H1 (cell line): ENCODE measurements around the gene SAMD4A. TPM values are rescaled to one million over a fixed set of nuclear protein-coding genes. Genes with fewer than 3 reads are reported as not detected.
A peak's percentile ranks its signal among the peaks of the same experiment; 100 is the strongest.

ENCODE experiments used
- CTCF ChIA-PET: fragments of 300-600 bp; sonication (Branson Sonifier 250); formaldehyde crosslinking; loops from one replicate; lab custom pipeline; 2021; ENCODE audit not compliant: partially characterized antibody; lab: Charles Lee
- POLR2A ChIA-PET: fragments of 300-600 bp; sonication (Branson Sonifier 250); formaldehyde crosslinking; loops from one replicate; lab custom pipeline; 2021; ENCODE audit warnings: inconsistent platforms; ENCODE audit not compliant: partially characterized antibody; lab: Charles Lee
- DNase-seq, 2 experiments: peaks; one replicate each; pipeline versions ENCODE4 v3.0.0 to v3.0.0-alpha.2; 2010 to 2022; ENCODE audit warnings: low spot score in 2 of 2, low read depth in 1 of 2, mixed read lengths in 1 of 2
- FAIRE-seq: peaks from 2 replicates; lab custom pipeline; 2011; peaks lifted over from hg19 to GRCh38; lab: Jason Lieb, UNC
- H2AFZ ChIP-seq: 2 replicates; pipeline ENCODE4 v1.8.1; 2012; ENCODE audit warnings: low read length, inconsistent platforms
- H2AK5ac ChIP-seq: 2 replicates; pipeline ENCODE4 v1.6.1; 2013; ENCODE audit warnings: low read depth, low read length
- H2BK120ac ChIP-seq: replicated peaks from 2 replicates; pipeline ENCODE3; 2013; ENCODE audit warnings: low read depth, low read length, inconsistent platforms
- H2BK12ac ChIP-seq: 2 replicates; pipeline ENCODE4 v1.6.1; 2013; ENCODE audit warnings: low read depth, low read length
- H2BK15ac ChIP-seq: 2 replicates; pipeline ENCODE4 v1.6.1; 2013; ENCODE audit warnings: low read length
- H2BK20ac ChIP-seq: 2 replicates; pipeline ENCODE4 v1.6.1; 2013; ENCODE audit warnings: low read length
- H2BK5ac ChIP-seq: 2 replicates; pipeline ENCODE4 v1.6.1; 2013; ENCODE audit warnings: low read depth, low read length
- H3K14ac ChIP-seq: 2 replicates; pipeline ENCODE4 v1.6.1; 2013; ENCODE audit warnings: inconsistent platforms; ENCODE audit not compliant: insufficient read length
- H3K18ac ChIP-seq: 2 replicates; pipeline ENCODE4 v1.6.1; 2013; ENCODE audit warnings: low read length; ENCODE audit errors: extremely low read depth
- H3K23ac ChIP-seq: 2 replicates; pipeline ENCODE4 v1.6.1; 2013; ENCODE audit warnings: inconsistent platforms; ENCODE audit not compliant: insufficient read length
- H3K23me2 ChIP-seq: 2 replicates; pipeline ENCODE4 v1.6.1; 2013; ENCODE audit warnings: low read depth, low read length
- H3K27ac ChIP-seq: 2 replicates; pipeline ENCODE4 v1.6.1; 2011; ENCODE audit warnings: low read depth, low read length, inconsistent platforms
- H3K27me3 ChIP-seq, 4 experiments: replicated peaks in 1 of 4; 1 replicate in 1 of 4; 2 replicates in 3 of 4; pipeline versions ENCODE4 v1.6.1 to v1.8.1; 2011 to 2013; ENCODE audit warnings: low read length in 3 of 4, mild to moderate bottlenecking in 3 of 4, inconsistent platforms in 2 of 4, mixed read lengths in 2 of 4, moderate library complexity in 1 of 4; ENCODE audit not compliant: control insufficient read depth in 3 of 4, insufficient read depth in 3 of 4; ENCODE audit errors: extremely low read depth in 1 of 4
- H3K36me3 ChIP-seq, 4 experiments: 2 replicates each; pipeline versions ENCODE4 v1.6.1 to v1.8.1; 2011 to 2013; ENCODE audit warnings: mild to moderate bottlenecking in 4 of 4, low read length in 3 of 4, moderate library complexity in 2 of 4, control low read depth in 1 of 4, inconsistent platforms in 1 of 4; ENCODE audit not compliant: insufficient read depth in 4 of 4, control insufficient read depth in 2 of 4
- H3K4ac ChIP-seq: replicated peaks from 2 replicates; pipeline ENCODE3; 2013; ENCODE audit warnings: low read length, low read depth, mixed read lengths, inconsistent platforms; ENCODE audit not compliant: insufficient read length
- H3K4me1 ChIP-seq, 4 experiments: replicated peaks in 1 of 4; 1 replicate in 1 of 4; 2 replicates in 3 of 4; pipeline versions ENCODE4 v1.6.1 to v1.8.1; 2011 to 2013; ENCODE audit warnings: low read length in 3 of 4, inconsistent platforms in 2 of 4, mixed read lengths in 1 of 4; ENCODE audit not compliant: insufficient read depth in 4 of 4, control insufficient read depth in 3 of 4
- H3K4me2 ChIP-seq, 2 experiments: 2 replicates each; pipeline versions ENCODE4 v1.6.1 to v1.8.1; 2011 to 2013; ENCODE audit warnings: low read depth in 2 of 2, low read length in 2 of 2, control low read depth in 1 of 2, inconsistent platforms in 1 of 2, mild to moderate bottlenecking in 1 of 2; ENCODE audit not compliant: insufficient read depth in 1 of 2
- H3K4me3 ChIP-seq, 4 experiments: fragments of 200-600, 300-600 bp in 1 of 4; sonication (generic), shearing (Covaris generic), sonication (Bioruptor Twin) in 1 of 4; 2 replicates each; pipeline versions ENCODE4 v1.5.1 to v1.8.1; 2011 to 2016; ENCODE audit warnings: low read length in 4 of 4, low read depth in 3 of 4, control low read depth in 2 of 4, inconsistent platforms in 2 of 4, mild to moderate bottlenecking in 2 of 4, mixed read lengths in 1 of 4, moderate library complexity in 1 of 4; ENCODE audit not compliant: insufficient read depth in 2 of 4; ENCODE audit errors: extremely low read depth in 1 of 4
- H3K56ac ChIP-seq: replicated peaks from 2 replicates; pipeline ENCODE3; 2013; ENCODE audit warnings: low read depth, mild to moderate bottlenecking, mixed read lengths, low read length, inconsistent platforms; ENCODE audit not compliant: insufficient read length
- H3K79me1 ChIP-seq: 2 replicates; pipeline ENCODE4 v1.6.1; 2013; ENCODE audit warnings: low read depth, low read length, control low read depth
- H3K79me2 ChIP-seq, 2 experiments: 2 replicates each; pipeline versions ENCODE4 v1.6.1 to v1.8.1; 2012 to 2013; ENCODE audit warnings: low read length in 2 of 2, mild to moderate bottlenecking in 2 of 2, inconsistent platforms in 1 of 2; ENCODE audit not compliant: insufficient read depth in 2 of 2, control insufficient read depth in 1 of 2
- H3K9ac ChIP-seq, 4 experiments: replicated peaks in 1 of 4; 1 replicate in 1 of 4; 2 replicates in 3 of 4; pipeline versions ENCODE4 v1.6.1 to v1.8.1; 2011 to 2013; ENCODE audit warnings: low read depth in 3 of 4, low read length in 3 of 4, control low read depth in 2 of 4, mild to moderate bottlenecking in 2 of 4, moderate library complexity in 2 of 4, inconsistent platforms in 1 of 4; ENCODE audit errors: extremely low read depth in 1 of 4
- H3K9me3 ChIP-seq, 2 experiments: 2 replicates each; pipeline versions ENCODE4 v1.6.1 to v1.8.1; 2012 to 2013; ENCODE audit warnings: mild to moderate bottlenecking in 2 of 2, moderate library complexity in 2 of 2, control low read depth in 1 of 2, inconsistent platforms in 1 of 2, low read depth in 1 of 2, low read length in 1 of 2, mixed read lengths in 1 of 2; ENCODE audit not compliant: insufficient read depth in 2 of 2
- H4K20me1 ChIP-seq, 2 experiments: replicated peaks in 1 of 2; 2 replicates each; pipeline versions ENCODE3 to v1.8.1; 2011 to 2013; ENCODE audit warnings: inconsistent platforms in 2 of 2, low read length in 2 of 2, mild to moderate bottlenecking in 1 of 2; ENCODE audit not compliant: insufficient read depth in 2 of 2, control insufficient read depth in 1 of 2
- H4K5ac ChIP-seq: 2 replicates; pipeline ENCODE4 v1.6.1; 2013; ENCODE audit warnings: low read length, low read depth, mixed read lengths, inconsistent platforms; ENCODE audit not compliant: insufficient read length
- H4K8ac ChIP-seq: 2 replicates; pipeline ENCODE4 v1.8.0; 2013; ENCODE audit warnings: mild to moderate bottlenecking, moderate library complexity, low read length, inconsistent platforms; ENCODE audit not compliant: insufficient read depth; ENCODE audit errors: extremely low read depth
- H4K91ac ChIP-seq: replicated peaks from 2 replicates; pipeline ENCODE3; 2013; ENCODE audit warnings: low read length, mixed read lengths, inconsistent platforms; ENCODE audit not compliant: insufficient read length
- BACH1 ChIP-seq: IDR thresholded peaks from 2 replicates; pipeline ENCODE4 v1.6.1; 2012; ENCODE audit warnings: low read length, improper control_type of control experiment
- BRCA1 ChIP-seq: IDR thresholded peaks from 2 replicates; pipeline ENCODE4 v1.6.1; 2012; ENCODE audit warnings: low read depth, low read length, improper control_type of control experiment
- CBX8 ChIP-seq: fragments of 300-800, 300-1000 bp; sonication (generic); IDR thresholded peaks from 2 replicates; pipeline ENCODE4 v1.7.1; 2016; ENCODE audit warnings: low read depth, low read length, borderline replicate concordance
- CHD2 ChIP-seq: IDR thresholded peaks from 2 replicates; pipeline ENCODE4 v1.6.1; 2012; ENCODE audit warnings: low read length, improper control_type of control experiment
- KDM4A ChIP-seq: IDR thresholded peaks from one replicate; pipeline ENCODE4 v1.7.1; 2012; ENCODE audit warnings: low read depth, mild to moderate bottlenecking, moderate library complexity, low read length, inconsistent platforms; ENCODE audit not compliant: severe bottlenecking
- PHF8 ChIP-seq: fragments of 200-600 bp; sonication (generic); conservative IDR thresholded peaks from 2 replicates; pipeline ENCODE4 v1.7.1; 2012; ENCODE audit warnings: low read depth, mild to moderate bottlenecking, inconsistent platforms, low read length, moderate library complexity
- POLR2AphosphoS5 ChIP-seq: IDR thresholded peaks from 2 replicates; pipeline ENCODE4 v1.6.1; 2011; ENCODE audit warnings: low read depth, low read length
- RXRA ChIP-seq: IDR thresholded peaks from 2 replicates; pipeline ENCODE4 v1.6.1; 2011; ENCODE audit warnings: low read depth, mild to moderate bottlenecking, low read length, moderate library complexity; ENCODE audit not compliant: insufficient read depth
- SIN3A ChIP-seq, 2 experiments: IDR thresholded peaks in 1 of 2; conservative IDR thresholded peaks in 1 of 2; 2 replicates each; pipeline ENCODE4 v1.6.1; 2011 to 2012; ENCODE audit warnings: low read length in 2 of 2, improper control_type of control experiment in 1 of 2, low read depth in 1 of 2, mild to moderate bottlenecking in 1 of 2
- ZNF274 ChIP-seq: IDR thresholded peaks from 2 replicates; pipeline ENCODE4 v1.7.0; 2012; ENCODE audit warnings: low read length, borderline replicate concordance; ENCODE audit errors: extremely low read depth
- WGBS, 2 experiments: shearing (Covaris generic) in 1 of 2; methylation state at CpG; one replicate each; pipeline versions ENCODE4 v1.1.6 to v1.1.7; 2013 to 2015; ENCODE audit warnings: low lambda C conversion rate in 2 of 2, mixed read lengths in 2 of 2, inconsistent platforms in 1 of 2, low coverage in 1 of 2, missing lambda C conversion rate in 1 of 2; ENCODE audit not compliant: insufficient replicate concordance in 2 of 2, insufficient coverage in 1 of 2, insufficient read length in 1 of 2; ENCODE audit errors: extremely low coverage in 1 of 2, missing lambda C conversion rate in 1 of 2; 5-methylcytosine and 5-hydroxymethylcytosine counted together
- polyA plus RNA-seq, 7 experiments: library from polyadenylated mRNA; depleted of rRNA in 3 of 7; stranded (reverse) in 5 of 7; unstranded in 2 of 7; fragments of >200 nt in 5 of 7; fragments of 200-250 nt in 2 of 7; gene quantifications; 1 replicate in 5 of 7; 2 replicates in 1 of 7; 4 replicates in 1 of 7; pipeline versions ENCODE4 v1.2.1 to v1.2.3, GENCODE V29; 2011 to 2013; ENCODE audit warnings: missing spikeins in 2 of 7, mixed read lengths in 2 of 7
- total RNA-seq: library from RNA; stranded (reverse); fragmentation: NEBNext Ultra II Directional; extraction: Animal tissue kit (Norgen Biotek cat#: 25700); gene quantifications from 2 replicates; pipeline ENCODE4 v1.2.1, GENCODE V29; 2021
- TF ChIP-seq, protein P1 (sequence below): IDR thresholded peaks from 2 replicates; pipeline ENCODE4 v1.6.1; 2012; ENCODE audit warnings: low read length, inconsistent platforms

Gene SAMD4A
- total and polyA plus RNA-seq, 2 of the 8 experiments (the other 6 are each of a cell fraction or from before 2014, with no cell fraction given) = 2.4 to 12.3 TPM

DNA sequence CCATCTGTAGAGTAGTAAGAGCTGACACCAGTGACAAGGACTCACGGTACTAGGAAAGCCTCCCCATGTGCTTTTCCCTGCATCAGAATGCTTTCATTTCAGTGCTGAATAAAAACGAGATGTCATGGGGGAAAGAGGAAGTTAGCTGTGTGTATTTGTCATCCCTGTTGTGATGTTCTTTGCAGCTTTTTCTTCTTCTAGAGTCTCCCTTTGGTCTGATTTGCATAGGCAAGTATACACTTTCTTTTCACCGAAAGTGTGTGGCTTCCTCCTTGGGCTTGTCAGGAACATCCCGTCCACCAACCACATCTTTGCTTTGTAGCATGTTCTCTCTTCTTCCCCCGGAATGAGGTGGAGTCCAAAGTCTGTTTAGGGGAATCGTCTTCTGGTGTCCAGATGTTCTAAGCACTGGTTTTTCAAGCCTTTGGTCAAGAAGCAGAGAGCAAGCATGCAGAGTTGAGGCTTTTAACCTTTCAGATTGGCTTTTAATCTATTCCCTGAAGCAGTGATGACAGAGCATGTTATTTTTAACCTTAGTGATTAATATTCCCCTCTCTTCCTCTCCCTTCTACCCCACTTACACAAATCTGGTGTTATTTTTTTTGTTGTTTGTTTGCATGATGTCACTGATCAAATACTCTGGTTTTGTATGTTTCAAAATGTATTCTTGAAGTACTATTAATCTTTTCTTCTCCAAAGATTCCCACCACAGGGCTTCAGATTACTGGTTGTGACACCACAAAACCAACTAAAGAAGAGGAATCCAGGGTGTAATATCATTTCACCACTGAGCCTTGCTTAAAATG is 163.4 kb downstream of the SAMD4A start:
- ChIA-PET CTCF (interaction anchor here (0.7 to 1.6 kb wide), 5 partner anchors 11 to 166 kb away, joined by 3 to 6 read pairs (median 4); no protein-coding TSS in a partner anchor), POLR2A (no interaction called here)
- no peak overlapping the region for H2BK120ac ChIP-seq
- H2BK5ac ChIP-seq = no peak overlapping the region
- no peaks in the 10 kb centered on the region for H3K9me3 ChIP-seq
- no peak overlapping the region for H4K5ac ChIP-seq
- H3K36me3 ChIP-seq = no peaks in the 10 kb centered on the region
- DNase-seq (no peak), FAIRE-seq (no peak)
- no peak overlapping the region for H2BK12ac ChIP-seq
- H2BK20ac ChIP-seq = no peak overlapping the region
- H4K20me1 ChIP-seq = no peaks in the 10 kb centered on the region
- no peak overlapping the region for H3K4me3 ChIP-seq
- peaks cover 0 to 6% (median 4%) of the 10 kb centered on the region in 4 experiments; a peak in 2 of 7 replicates for H3K4me1 ChIP-seq
- H2BK15ac ChIP-seq = no peak overlapping the region
- H3K23ac ChIP-seq = no peak overlapping the region
- no peaks in the 10 kb centered on the region for H3K27me3 ChIP-seq
- no peak overlapping the region for H2AK5ac ChIP-seq
- no peak overlapping the region for H3K56ac ChIP-seq
- 74% methylated on average over 6 of the region's 6 CpGs; no CpG with 5 or more reads in 1 of the 2 experiments for WGBS, 2 experiments
- no peaks in the 10 kb centered on the region for H3K79me1 ChIP-seq
- H3K27ac ChIP-seq = no peak overlapping the region
- H3K9ac ChIP-seq = peak overlapping the region in 1 of 4 experiments; percentile 8; a peak in 1 of 7 replicates
- no peaks in the 10 kb centered on the region for H3K79me2 ChIP-seq
- H3K14ac ChIP-seq = no peak overlapping the region
- H4K8ac ChIP-seq = no peak overlapping the region
- H3K23me2 ChIP-seq = no peaks in the 10 kb centered on the region
- H3K18ac ChIP-seq = no peak overlapping the region
- no peak overlapping the region for H3K4ac ChIP-seq
- H4K91ac ChIP-seq = no peak overlapping the region
- no peak overlapping the region for H3K4me2 ChIP-seq
- no peak overlapping the region for H2AFZ ChIP-seq
- no peak for TF ChIP-seq KDM4A
- TF ChIP-seq POLR2AphosphoS5 = no peak
- TF ChIP-seq, protein P1, sequence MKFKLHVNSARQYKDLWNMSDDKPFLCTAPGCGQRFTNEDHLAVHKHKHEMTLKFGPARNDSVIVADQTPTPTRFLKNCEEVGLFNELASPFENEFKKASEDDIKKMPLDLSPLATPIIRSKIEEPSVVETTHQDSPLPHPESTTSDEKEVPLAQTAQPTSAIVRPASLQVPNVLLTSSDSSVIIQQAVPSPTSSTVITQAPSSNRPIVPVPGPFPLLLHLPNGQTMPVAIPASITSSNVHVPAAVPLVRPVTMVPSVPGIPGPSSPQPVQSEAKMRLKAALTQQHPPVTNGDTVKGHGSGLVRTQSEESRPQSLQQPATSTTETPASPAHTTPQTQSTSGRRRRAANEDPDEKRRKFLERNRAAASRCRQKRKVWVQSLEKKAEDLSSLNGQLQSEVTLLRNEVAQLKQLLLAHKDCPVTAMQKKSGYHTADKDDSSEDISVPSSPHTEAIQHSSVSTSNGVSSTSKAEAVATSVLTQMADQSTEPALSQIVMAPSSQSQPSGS = no peak
- no peak for TF ChIP-seq CHD2
- TF ChIP-seq SIN3A (conservative IDR thresholded peaks at IDR 0.05 in 1 of 2, IDR thresholded peaks at IDR 0.05 in 1 of 2; ENCODE audit: low read depth in 1 of 2, low read length in 2 of 2) = no peak
- no peak for TF ChIP-seq BRCA1
- TF ChIP-seq ZNF274 = no peak
- TF ChIP-seq PHF8 = no peak
- TF ChIP-seq CBX8 = no peak
- no peak for TF ChIP-seq BACH1
- TF ChIP-seq RXRA = no peak
